Fibroblast of mammary gland (primary cell): ENCODE results near the gene FHOD3.

Experiments used
- DNase-seq: peaks from one replicate; pipeline ENCODE4 v3.0.0-alpha.2; 2010; ENCODE audit warnings: low read depth
- H3K4me3 ChIP-seq: 2 replicates; pipeline ENCODE4 v1.5.1; 2011; ENCODE audit warnings: low read depth, mild to moderate bottlenecking, low read length, moderate library complexity; ENCODE audit not compliant: control insufficient read depth
- CTCF ChIP-seq: conservative IDR thresholded peaks from 2 replicates; pipeline ENCODE4 v1.5.1; 2011; ENCODE audit warnings: low read depth, low read length, inconsistent platforms; ENCODE audit not compliant: control insufficient read depth, insufficient read depth

Gene FHOD3

GRCh38 chr18:36382854-36383253 is 85.3 kb downstream of the FHOD3 start:
- no peak for DNase-seq
- TF ChIP-seq CTCF, result no peak
- no peak overlapping the region for H3K4me3 ChIP-seq

- no peak for TF ChIP-seq CTCF
- no peak overlapping the region for H3K4me3 ChIP-seq
- DNase-seq, result no peak
Observed at GRCh38 chr18:36386150-36386920, 88.8 kb downstream of the FHOD3 start.

- H3K4me3 ChIP-seq, result no peak overlapping the region
- DNase-seq, result peak; percentile 33
- no peak for TF ChIP-seq CTCF
Observed at GRCh38 chr18:36387310-36387709, 89.8 kb downstream of the FHOD3 start.

- H3K4me3 ChIP-seq, result no peak overlapping the region
- TF ChIP-seq CTCF, result no peak
- no peak for DNase-seq
Observed at GRCh38 chr18:36388310-36388709, 90.8 kb downstream of the FHOD3 start.

- no peak overlapping the region for H3K4me3 ChIP-seq
- no peak for DNase-seq
- TF ChIP-seq CTCF, result no peak
Observed at GRCh38 chr18:36389027-36389426, 91.5 kb downstream of the FHOD3 start.

- H3K4me3 ChIP-seq, result no peak overlapping the region
- no peak for DNase-seq
- TF ChIP-seq CTCF, result no peak
Observed at GRCh38 chr18:36389811-36390581, 92.5 kb downstream of the FHOD3 start.
